B cell (primary cell): ENCODE measurements around the gene MTX2.

Experiments
- CTCF ChIP-seq: fragments of 200-600 bp; IDR thresholded peaks from one replicate; pipeline ENCODE4 v1.8.0; 2022; ENCODE audit warnings: antibody characterized with exemption, mild to moderate bottlenecking
- EZH2 ChIP-seq: IDR thresholded peaks from 2 replicates; pipeline ENCODE4 v1.6.1; 2012; ENCODE audit warnings: borderline replicate concordance, low read depth, mild to moderate bottlenecking, moderate library complexity, low read length; ENCODE audit not compliant: insufficient read depth, poor library complexity, severe bottlenecking

GRCh38 chr2:176284461-176285049, 15.3 kb downstream of the MTX2 start:
- TF ChIP-seq CTCF (no peak), EZH2 (no peak)
